ENCODE data around the gene FBXL14.

Gene FBXL14, protein sequence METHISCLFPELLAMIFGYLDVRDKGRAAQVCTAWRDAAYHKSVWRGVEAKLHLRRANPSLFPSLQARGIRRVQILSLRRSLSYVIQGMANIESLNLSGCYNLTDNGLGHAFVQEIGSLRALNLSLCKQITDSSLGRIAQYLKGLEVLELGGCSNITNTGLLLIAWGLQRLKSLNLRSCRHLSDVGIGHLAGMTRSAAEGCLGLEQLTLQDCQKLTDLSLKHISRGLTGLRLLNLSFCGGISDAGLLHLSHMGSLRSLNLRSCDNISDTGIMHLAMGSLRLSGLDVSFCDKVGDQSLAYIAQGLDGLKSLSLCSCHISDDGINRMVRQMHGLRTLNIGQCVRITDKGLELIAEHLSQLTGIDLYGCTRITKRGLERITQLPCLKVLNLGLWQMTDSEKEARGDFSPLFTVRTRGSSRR

DNA sequence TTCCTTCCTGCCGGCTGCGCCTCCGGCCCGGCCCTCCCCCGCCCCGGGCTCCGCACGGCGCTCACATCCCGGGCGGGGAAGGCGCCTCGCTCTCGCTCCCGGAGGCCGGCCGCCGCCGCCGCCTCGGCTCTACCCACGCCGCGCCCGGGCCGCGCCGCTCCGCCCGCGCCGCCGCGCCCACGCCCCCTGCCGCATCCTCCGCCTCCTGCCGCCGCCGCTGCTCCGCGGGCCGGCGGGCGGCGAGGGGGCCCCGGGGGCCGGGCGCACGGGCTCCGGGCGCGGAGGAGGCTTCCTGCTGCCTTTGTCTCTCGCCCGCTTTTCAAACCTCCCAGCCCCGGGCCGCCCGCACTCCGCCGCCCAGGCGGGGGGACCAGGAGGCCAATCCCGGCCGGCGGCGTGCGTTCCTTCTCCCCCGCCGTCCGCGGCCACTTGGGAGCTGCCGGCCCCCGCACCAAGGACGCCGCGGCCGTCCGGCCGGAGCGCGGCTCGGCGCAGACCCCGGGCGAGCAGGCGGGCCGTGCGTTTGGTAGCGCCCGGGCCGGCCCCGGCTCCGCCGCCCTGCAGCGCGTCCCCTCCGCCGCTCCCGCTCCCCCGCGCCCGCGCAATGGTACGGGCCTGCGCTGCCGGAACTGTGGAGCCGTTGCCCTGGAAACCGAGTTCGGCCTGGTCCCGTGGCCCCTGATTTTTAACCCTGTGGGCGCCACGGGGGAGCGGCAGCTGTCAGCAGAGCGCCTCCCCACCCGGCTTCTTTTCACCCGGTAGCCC, at the start of gene FBXL14:
FBXL14 (minus strand) TSS at position 321 of the 765 bp plus-strand sequence. CDS start 515 bp downstream, outside the sequence.
- peak; percentile 92 for DNase-seq (ENCODE audit: low spot score)

DNA sequence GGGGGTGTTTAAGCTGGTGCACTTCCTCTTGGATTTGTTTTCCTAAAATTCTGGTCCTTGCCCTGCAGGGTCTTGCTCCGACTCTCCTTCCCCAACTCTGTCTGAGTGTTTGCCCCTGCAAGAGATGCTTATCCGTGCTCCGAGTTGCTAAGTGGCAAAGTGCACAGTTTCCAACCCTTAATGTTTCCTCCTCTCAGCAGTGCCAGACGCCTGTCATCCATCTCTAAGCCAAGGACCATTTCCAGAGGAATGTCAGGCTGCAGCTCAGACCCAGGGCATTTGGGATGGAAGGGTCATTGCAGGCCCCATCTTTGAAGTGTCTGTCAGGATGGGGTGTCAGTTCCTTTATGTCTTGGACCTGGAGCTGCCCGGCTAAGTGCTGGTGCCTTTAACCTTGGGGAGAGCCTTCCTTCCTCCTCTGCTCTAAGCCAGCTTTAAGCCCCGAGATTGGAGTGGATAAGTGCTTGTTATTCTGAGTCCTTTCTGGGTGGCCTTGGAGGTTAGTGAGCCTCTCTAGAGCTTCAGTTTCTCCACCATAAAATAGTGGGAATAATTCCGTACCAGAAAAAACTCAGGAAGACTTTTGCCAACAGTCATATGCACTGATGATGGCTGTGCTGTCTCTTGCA, 49.6 kb upstream of the FBXL14 start:
- no peak for DNase-seq (ENCODE audit: low spot score)

DNA sequence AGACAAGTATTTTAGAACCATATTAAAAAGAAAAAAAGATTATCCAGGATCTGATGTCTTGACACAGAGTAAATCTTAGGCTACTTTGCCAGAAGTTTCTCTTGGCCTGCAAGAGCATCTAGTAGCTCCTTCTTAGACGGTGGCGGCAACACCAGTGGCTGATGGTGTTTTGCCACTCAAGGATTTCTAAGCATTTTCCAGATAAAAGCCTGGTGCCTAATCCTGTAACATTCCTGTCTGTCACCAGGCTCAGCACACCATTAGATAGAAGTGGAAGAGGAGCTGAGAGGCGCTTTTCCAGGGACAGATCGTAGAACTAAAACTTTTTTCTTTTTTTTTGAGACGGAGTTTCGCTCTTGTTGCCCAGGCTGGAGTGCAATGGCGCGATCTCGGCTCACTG, 48.7 kb upstream of the FBXL14 start:
- no peak for DNase-seq (ENCODE audit: low spot score)

DNA sequence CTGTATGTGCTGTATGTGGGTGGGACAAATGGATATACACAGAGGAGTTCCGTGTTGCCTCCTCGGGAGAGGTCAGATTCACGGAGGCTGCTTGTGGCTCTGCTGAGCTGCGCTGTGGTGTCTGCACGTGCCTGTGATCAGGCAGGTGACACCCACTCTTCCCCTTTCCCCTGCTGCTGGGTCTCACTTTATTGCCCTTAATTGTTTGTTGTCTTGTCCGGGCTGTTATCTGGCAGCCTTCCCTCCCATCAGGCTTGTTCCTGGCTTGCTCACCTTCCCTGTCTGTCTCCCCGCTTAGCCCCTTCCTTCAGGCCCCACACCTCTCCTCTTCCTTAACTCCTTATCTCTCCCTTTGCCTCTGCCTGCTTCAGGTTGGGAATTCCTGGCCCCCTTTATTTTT, 48.1 kb upstream of the FBXL14 start:
- no peak for DNase-seq (ENCODE audit: low spot score)

DNA sequence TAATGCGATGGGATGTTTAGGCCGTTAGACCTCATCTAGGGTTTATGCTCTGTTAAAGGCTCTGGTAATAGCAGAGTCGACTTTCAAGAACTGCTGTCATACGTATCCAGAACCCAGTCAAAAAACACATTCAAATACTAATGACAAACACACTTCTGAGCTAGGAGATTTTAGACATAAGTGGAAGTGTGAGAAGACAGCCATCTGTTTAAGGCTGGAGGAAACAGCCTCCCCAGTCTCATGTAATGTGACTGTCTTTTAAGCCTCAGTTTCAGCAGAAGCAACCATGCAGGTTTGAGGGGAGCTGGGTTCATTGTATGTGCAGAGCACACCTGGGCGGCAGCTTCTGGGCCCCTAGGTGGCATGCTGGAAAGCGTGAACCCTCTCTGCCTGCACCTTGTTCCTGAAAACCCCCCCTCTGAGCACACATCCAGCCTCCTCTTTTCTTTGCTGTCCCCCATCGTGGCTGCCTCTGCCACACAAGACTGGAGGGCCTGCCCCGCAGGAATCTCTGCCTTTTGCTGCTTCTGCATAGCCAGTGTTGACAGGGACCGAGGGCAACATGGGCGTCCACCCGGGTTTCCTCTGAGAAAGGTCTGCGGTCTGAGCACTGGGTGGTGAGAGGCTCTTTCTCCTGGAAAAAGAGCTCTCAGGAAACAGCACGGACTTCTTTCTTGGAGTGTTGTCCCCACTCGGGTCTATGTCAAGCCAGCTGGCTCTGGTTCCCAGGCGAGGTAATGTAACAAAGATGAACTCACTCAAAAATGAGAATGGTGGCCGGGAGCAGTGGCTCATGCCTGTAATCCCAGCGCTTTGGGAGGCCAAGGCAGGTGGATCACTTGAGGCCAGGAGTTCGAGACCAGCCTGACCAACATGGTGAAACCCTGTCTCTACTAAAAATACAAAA, 46.2 kb upstream of the FBXL14 start:
- DNase-seq (ENCODE audit: low spot score), result no peak

DNA sequence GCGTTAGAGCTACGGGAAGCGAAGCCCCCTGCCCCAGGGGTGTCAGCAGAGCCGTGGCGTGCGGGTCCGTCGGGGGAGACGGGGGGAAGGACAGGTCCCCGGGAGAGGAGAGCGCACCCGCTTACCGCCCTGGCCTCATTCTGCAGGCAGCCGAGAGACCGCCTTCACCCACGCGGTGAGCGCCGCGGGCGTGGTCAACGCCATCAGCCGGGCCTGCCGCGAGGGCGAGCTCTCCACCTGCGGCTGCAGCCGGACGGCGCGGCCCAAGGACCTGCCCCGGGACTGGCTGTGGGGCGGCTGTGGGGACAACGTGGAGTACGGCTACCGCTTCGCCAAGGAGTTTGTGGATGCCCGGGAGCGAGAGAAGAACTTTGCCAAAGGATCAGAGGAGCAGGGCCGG, 45.2 kb upstream of the FBXL14 start:
- DNase-seq (ENCODE audit: low spot score), result no peak

DNA sequence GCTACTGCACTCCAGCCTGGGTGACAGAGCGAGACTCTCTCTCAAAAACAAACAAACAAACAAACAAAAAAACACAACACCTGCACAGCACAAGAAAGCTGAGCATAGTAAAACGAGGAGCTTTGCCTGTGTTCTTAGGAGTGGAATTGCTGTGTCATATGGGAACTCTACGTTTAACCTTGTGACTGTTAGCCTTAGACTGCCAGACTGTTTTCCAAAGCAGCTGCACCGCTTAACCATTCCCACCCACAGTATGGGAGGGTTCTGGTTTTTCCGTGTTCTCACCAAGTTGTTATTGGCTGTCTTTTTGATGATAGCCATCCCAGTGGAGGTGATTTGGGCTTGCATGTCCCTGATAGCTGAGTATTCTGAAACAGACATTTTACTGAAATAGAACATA, 43.8 kb upstream of the FBXL14 start:
- no peak for DNase-seq (ENCODE audit: low spot score)

DNA sequence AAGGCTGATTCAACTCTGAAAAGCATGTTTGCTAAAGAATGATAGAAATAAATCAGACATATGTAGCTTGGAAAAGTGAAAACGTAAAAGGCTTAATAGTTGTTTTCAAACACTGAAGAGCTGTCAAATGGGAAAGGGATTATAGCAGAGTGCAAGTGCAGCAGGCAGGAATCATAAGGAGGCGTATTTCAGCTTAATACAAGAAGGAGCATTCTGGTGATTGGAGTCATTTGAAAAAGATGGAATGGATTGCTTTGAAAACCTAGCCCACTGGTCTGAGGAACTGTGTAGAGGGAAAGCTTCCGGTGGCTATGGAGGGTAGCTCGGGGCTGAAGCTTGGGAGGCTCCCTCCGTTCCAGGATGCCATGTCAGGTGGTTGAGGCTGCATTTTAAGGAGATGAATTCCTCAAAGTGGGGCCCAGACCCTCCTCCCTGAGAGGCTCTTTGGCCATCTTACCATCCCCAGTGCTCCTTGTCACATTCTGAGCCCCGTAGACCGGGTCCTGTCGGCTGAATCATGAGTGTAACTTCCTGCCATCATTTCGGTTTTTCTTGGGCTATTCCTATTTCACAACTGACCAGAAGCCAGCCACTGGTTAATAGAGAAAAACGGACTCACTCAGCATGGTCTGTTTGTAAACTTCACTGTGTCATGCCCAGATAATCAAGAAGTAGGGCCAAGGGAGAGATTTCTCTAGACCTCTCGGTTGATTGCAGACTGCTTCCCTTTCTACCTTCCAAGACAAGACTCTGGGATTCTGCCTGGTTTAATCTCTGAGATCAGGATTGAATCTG, 41.1 kb upstream of the FBXL14 start:
- DNase-seq (ENCODE audit: low spot score), result no peak

DNA sequence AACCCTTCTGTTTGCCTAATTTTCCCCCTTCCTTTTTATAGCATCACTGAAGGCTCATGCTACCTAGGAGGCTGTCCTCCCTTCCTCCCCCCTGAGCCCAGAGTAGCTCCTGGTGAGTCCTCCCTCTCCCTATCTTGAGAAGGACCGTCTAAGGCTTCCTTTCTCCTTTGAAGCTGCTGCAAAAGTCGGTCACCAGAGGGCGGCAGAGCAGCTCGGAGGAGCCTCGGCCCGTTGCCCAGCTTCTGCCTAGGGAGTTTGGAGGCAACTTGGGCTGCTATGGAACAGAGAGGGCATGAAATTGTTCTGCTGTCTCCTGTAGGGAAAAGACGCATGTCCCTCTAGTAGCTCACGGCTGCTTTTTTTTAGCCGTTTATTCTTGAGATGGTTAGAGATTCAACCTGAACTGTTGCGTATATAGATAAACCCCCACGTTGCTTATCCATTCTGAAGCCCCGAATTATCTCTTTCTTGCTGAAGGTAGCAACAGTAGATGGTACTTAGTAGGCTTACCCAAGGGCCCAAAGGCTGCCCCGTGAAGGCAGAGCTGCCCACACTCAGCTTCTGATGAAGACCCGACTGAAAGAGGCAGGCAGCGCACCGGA, 40.3 kb upstream of the FBXL14 start:
- peak; percentile 79 for DNase-seq (ENCODE audit: low spot score)

DNA sequence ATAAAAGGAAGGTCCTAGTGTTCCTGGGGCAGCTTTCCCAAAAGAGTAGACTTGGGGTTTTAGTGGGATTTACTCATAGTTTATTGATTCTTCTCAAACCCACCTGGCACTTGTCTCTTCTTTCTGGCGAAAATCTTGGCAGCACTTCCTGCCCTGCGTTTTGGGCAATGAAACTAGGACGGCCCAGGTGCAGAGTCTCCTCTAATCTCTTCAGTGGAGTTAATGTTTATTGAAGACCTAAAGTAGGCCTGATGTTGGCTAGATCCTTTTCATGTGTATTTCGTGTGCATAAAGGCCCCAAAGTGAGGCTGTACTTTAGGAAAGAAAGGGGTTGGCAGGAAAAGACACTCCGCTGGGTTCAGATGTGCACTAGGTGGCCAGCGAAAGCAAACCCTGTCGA, 39.8 kb upstream of the FBXL14 start:
- no peak for DNase-seq (ENCODE audit: low spot score)

DNA sequence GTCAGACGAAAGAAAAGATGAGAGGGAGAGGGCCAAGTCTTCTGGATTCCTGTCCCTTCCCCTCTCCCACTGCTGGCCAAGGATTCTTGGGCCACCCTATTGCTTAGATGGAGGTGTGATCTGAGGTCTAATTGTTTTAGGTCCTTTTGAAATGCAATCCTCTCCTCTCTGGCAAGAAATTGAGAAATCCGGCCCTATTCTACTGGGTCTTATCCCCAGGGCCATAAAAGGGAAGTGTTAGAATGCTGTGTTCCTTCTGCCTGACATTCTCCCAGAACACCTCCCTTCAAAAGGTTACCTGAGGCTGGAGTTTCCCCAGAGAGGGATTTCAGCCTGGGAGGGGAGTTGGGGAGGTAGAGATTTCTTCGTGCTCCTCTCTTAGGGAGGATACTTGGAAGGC, 39.1 kb upstream of the FBXL14 start:
- no peak for DNase-seq (ENCODE audit: low spot score)

DNA sequence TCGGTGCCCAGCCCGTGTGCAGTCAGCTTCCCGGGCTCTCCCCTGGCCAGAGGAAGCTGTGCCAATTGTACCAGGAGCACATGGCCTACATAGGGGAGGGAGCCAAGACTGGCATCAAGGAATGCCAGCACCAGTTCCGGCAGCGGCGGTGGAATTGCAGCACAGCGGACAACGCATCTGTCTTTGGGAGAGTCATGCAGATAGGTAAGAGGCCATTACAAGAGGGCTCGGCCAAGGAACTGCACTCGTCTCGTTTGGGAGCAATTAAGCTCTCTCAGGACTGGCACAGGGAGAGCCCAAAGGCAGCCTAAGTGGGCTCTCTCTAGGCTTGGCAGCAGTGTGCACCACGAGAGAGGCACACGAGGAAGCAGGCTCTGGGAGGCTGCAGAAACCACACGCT, 38.3 kb upstream of the FBXL14 start:
- no peak for DNase-seq (ENCODE audit: low spot score)

DNA sequence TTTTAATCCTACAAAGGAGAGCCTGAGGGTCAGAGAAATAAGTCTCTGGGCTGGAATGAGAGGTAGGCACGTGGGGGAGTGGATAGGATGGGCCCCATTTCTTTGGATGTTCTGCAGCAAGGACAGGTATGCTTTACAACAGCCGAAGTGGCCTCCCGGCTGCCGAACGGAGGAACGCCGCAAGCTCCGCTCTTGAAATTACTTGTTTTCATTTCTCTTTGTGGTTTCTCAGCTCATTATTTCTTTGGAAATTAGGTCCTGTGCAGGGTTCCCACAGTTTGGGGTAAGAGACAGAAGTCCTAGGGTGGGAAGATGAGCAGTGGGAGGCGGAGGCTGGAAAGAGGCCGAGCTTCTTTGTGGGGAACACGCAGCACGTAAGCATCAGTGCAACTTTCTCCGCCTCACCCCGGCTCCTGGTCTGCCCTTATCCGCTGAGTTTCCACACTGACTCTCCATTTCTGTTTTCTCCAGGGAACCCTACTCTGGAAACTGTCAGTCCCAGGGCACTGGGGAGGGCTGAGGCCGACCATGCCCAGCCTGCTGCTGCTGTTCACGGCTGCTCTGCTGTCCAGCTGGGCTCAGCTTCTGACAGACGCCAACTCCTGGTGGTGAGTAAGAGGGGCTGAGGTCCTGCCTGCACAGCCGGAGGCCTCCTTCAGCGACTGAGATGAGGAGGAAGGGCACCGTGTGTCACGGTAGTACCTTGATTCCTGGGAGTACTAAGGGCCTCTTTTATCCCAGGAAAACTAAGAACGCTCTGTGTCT, 36.6 kb upstream of the FBXL14 start:
- no peak for DNase-seq (ENCODE audit: low spot score)

DNA sequence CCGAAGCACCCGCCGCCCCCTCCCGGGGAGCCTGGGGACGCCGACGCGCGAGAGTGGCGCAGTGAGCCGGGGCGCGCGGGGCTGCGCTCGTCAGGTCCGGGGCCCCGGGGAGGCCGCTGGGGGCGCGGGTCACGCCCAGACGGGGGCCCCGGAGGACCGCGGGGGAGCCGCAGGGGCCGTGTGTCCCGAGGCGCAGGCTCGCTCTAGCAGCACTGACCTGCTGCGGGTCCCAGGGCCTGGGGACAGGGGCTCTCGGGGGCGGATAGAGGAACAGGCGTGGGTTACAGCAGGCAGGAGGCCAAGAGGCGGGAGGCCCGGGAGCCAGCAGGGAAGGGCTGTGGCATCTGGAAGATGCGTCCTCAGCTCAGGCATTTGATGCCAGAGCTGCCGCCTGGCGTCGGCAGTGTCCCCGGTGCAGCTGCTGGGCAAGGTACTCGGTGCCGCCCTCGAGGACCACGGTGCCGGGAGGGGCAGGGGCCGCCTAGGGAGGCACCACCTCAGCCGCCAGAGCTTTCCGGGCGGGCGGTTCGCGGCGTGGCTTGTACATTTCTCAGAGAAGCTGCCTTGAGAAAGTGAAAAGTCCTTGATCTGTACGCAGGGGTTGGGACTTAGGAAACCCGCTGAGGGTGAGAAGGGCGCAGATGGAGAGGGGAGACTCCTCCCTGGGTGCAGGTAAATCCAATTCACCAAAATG, 35.9 kb upstream of the FBXL14 start:
- no peak for DNase-seq (ENCODE audit: low spot score)

DNA sequence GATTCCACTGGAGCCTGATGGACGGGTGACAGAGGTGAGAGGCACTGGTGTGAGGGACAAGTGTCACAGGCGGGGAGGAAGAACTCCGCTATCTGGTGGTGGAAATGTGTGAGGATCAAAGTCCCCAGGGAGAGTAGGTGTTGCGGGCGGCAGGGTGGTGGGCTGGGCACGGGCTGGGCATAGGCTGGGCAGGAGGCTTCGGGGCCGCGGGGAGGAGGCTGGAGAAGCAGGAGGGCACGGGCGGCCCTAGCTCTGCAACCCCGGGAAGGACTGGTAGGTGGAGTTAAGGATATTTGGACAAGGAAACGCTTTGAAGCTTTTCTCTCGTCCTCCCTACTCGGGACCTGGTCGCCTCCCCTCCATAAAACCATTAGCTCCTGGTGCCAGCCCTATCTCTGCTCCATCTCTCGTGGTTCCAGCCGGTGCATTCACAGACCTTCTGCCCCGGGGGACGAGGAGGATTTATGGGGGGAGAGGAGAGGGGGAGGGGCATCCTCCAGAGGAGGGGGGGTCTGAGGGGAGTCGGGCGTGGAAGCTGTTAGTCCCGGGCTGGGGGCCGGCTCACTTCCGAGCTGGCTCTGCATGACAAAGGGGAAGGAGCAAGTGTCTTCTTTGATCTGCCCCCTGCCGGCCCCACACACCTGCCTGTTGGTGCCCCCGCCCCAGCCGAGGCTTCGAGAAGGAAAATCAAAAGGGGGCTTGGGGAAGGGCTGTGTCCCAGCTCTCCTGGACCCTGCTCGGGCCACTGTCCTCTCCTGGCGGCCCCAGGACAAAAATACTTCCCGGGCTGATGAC, 35.2 kb upstream of the FBXL14 start:
- no peak for DNase-seq (ENCODE audit: low spot score)

DNA sequence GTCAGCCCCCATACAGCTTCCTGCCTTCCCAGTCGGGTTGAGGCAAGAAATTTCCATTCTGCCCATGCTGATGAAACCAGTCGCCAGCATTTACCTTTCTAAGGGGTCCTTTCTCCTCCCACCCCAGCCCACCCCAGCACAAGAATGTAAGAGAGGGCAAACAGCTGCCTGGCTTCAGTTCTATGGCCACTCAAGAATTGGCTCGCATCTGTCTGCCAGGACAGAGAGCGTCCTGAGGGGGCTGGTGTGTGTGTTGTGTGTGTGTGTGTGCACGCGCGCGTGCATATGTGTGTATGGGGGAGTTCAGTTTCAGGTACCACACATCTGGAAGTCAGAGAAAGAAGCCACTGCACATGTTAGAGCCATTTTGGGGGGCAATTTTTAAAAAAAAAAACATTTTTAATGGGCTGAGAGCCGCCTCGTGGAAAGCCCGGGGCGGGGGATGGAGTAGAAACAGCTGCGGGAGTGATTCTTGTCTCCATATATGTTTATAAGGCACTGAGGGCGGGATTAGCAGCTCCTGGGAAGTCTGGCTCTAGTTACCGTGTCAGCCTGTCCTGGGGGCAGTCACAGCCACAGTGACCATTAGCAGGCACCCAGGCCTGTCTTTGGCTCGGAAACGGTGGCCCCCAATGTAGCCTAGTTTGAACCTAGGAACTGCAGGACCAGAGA, 34.4 kb upstream of the FBXL14 start, which contains the start of gene WNT5B:
WNT5B (plus strand) TSS at position 566 of the 672 bp plus-strand sequence. CDS start 2,124 bp downstream, outside the sequence.
- DNase-seq (ENCODE audit: low spot score), result no peak

DNA sequence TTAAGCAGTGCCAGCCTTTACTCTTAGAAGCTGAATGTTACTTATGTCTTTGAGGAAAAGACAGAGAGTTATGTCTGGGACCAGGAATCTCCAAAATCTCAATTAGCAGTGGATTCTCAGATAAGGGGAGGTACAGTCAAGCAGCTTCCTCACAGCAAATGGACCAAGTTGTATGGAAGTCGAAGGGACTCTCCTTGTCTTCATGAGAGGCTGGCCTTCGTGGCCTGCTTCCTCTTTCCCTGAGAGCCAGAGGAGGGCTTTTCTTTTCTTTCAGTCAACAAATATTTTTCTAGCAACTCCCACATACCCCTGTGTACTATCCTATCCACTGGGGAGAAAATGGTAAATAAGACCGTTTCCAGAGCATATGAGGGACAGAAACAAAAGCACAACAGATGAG, 28.0 kb upstream of the FBXL14 start:
- DNase-seq (ENCODE audit: low spot score), result no peak

DNA sequence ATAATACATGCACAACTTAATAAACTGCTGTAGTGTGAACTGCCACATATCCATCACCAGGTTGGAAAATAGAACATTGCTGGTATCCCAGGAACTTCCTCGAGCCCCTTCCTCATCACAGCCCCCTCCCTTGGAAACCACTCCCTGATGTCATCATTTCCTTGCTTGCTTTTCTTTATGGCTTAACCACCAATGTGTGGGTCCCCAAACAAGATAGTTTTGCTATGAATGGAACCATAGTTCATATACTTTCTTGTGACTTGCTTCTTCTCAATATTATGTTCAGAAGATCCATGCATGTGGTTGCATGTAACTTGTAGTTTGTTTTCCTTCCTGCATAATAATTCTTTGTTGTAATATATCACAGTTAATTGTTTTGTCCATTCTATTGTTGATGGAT, 25.7 kb upstream of the FBXL14 start:
- no peak for DNase-seq (ENCODE audit: low spot score)

All from putamen (tissue), 1 donor.